GM18861 (cell line): Measurements from ENCODE around the gene TSPY10.
"Not testable (repeated sequence)": the region's sequence is repeated elsewhere in the genome, so short reads cannot be mapped to it uniquely, and the experiment has no call there.

Experiments used
- ATAC-seq: cut with Tn5 transposase; IDR thresholded peaks from one replicate; pipeline ENCODE4 v1.9.1; 2021; ENCODE audit not compliant: unreplicated experiment

The TSPY10 gene

GRCh38 chrY:9527580-9527979, at the start of gene TSPY10:
TSPY10 (plus strand) TSS chrY:9527880; CDS start chrY:9527926, 46 bp downstream.
- ATAC-seq = not testable (repeated sequence)

- not testable (repeated sequence) for ATAC-seq
Observed at GRCh38 chrY:9486967-9487366, 40.7 kb upstream of the TSPY10 start, which contains the start of gene TSPY9. TSPY9 (plus strand) TSS chrY:9487267; CDS start chrY:9487313, 46 bp downstream.

- ATAC-seq = not testable (repeated sequence)
Observed at GRCh38 chrY:9504396-9504795, 23.3 kb upstream of the TSPY10 start.

- not testable (repeated sequence) for ATAC-seq
Observed at GRCh38 chrY:9516287-9516686, 11.4 kb upstream of the TSPY10 start.
